ENCODE data around the gene RPH3AL. TPM values are rescaled to one million over a fixed set of nuclear protein-coding genes. Genes with fewer than 3 reads are reported as not detected.

Gene RPH3AL
- total RNA-seq, 2 donors from 2014 or later: 2.6 to 6.8 TPM

DNA sequence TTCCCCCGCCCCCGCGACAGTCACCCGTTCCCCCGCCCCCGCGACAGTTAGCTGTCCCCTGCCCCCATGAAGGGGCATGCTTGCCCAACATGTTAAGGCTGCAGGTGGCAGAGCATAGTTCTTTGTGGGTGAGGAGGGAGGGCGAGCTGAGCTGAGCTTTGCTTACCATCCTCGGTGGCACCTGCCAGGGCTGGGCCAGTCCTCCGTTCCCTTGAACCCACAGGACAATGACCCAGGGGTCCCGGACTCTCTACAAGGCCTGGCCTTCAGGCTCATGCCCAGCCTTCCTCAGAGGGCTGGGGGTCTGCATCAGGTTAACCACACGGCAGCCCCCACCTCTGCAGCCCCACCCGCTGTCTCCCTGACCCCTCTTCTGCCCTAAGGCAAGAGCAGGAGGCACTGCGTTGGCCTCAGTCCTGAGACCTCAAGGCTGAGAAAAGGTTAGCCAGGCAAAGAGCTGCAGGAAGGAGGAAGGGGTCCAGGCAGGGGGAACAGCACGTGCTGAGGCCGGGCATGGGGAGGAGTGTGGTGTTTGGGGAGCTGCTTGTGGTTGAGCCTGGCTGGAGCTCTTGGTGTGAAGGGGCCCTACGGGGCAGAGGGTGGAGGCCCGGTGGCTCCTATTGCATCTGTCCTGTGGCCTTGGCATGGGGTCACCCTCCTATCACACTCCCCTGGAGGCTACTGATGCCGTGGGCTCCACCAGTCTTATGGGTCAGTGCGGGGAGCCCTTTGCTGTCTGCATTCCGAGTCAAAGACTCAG lies 159.8 kb downstream of the RPH3AL start:
- ATAC-seq: no peak
- peaks cover 0 to 6% of the 10 kb centered on the region in 2 donors for H3K27me3 Mint-ChIP-seq
- peaks cover 0 to 7% of the 10 kb centered on the region in 2 donors for H3K4me1 Mint-ChIP-seq (ENCODE audit: low read depth in 2 of 2)
- no peak overlapping the region for H3K4me3 Mint-ChIP-seq
- no peaks in the 10 kb centered on the region for H3K9me3 Mint-ChIP-seq
- no peak for DNase-seq (ENCODE audit: low spot score)
- H3K27ac Mint-ChIP-seq: no peak overlapping the region
- H3K36me3 Mint-ChIP-seq: no peaks in the 10 kb centered on the region

DNA sequence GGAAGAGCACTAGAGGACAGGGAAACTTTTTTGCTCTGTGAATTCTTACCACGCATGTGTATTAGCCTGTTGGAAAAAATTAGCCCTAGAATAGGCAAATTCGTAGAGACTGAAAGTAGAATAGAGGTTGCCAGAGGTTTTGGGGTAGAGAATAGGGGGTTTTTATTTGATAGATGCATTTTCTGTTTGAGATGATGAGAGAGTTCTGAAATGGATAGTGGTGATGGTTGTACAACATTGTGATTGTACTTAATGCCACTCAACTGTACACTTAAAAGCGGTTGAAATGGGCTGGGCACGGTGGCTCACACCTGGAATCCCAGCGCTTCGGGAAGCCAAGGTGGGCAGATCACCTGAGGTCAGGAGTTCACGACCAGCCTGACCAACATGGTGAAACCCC lies 163.2 kb downstream of the RPH3AL start:
- H3K27me3 Mint-ChIP-seq: peaks cover 0 to 14% of the 10 kb centered on the region in 2 donors
- H3K9me3 Mint-ChIP-seq: no peaks in the 10 kb centered on the region
- DNase-seq (ENCODE audit: low spot score) (peak; percentile 40), ATAC-seq (no peak)
- peak overlapping the region in 1 of 2 donors; percentile 38 for H3K27ac Mint-ChIP-seq
- no peak overlapping the region for H3K4me3 Mint-ChIP-seq
- no peaks in the 10 kb centered on the region for H3K36me3 Mint-ChIP-seq
- peaks cover 0 to 13% of the 10 kb centered on the region in 2 donors for H3K4me1 Mint-ChIP-seq (ENCODE audit: low read depth in 2 of 2)

DNA sequence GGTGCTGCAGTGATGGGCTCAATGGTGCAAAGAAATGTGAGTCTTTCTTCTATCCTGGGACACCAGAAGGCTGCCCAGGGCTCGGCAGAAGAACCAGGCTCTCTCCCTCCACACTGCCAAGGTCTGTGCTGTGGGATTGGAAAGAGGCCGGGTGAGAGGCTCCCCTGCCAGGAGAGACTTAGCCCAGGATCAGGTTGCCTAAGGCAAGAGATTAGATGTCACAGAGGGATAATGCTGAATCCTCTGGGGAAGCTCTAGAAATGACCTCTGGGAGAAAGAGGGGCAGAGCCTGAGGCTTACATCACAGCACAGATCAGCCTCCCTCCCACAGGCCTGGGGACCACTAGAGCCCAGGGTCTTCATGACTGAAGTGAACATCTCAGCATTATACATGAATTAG lies 165.5 kb downstream of the RPH3AL start:
- Mint-ChIP-seq H3K9me3 (no peaks in the 10 kb centered on the region), H3K36me3 (no peaks in the 10 kb centered on the region), H3K27me3 (peaks cover 16 to 33% of the 10 kb centered on the region in 2 donors), H3K27ac (no peak overlapping the region), H3K4me1 (ENCODE audit: low read depth in 2 of 2) (peaks cover 0 to 15% of the 10 kb centered on the region in 2 donors), H3K4me3 (no peak overlapping the region)
- DNase-seq (ENCODE audit: low spot score) (peak; percentile 44), ATAC-seq (no peak)

DNA sequence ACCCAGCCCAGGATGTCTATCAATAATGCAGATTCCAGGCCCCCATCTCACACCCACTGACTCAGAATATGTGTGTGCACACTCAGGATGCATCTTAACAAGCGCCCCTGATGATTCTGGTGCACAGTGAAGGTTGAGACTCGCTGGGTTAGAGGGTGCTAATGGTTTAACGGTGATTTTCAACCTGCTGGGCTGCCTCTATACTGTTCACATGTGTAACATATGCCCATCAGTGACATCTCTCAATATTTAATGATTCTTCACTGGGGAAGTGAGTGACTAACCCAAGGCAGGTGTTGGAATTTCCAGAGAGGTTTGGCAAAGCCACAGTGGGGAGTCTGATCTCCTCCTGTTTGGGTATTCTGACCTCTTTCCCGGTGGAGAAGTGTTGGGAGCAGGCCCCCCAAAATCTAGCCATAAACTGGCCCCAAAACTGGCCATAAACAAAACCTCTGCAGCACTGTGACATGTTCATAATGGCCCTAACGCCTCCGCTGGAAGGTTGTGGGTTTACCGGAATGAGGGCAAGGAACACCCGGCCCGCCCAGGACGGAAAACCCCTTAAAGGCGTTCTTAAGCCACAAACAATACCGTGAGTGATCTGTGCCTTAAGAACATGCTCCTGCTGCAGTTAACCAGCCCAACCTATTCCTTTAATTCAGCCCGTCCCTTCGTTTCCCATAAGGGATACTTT lies 167.0 kb downstream of the RPH3AL start:
- DNase-seq (ENCODE audit: low spot score): peak; percentile 80
- Mint-ChIP-seq H3K27ac (peak overlapping the region; percentile 14 to 63), H3K4me1 (ENCODE audit: low read depth in 2 of 2) (peaks cover 0 to 18% of the 10 kb centered on the region in 2 donors), H3K36me3 (no peaks in the 10 kb centered on the region), H3K27me3 (peaks cover 19 to 36% of the 10 kb centered on the region in 2 donors), H3K4me3 (no peak overlapping the region), H3K9me3 (no peaks in the 10 kb centered on the region)
- ATAC-seq: peak in 1 of 2 donors; percentile 49

DNA sequence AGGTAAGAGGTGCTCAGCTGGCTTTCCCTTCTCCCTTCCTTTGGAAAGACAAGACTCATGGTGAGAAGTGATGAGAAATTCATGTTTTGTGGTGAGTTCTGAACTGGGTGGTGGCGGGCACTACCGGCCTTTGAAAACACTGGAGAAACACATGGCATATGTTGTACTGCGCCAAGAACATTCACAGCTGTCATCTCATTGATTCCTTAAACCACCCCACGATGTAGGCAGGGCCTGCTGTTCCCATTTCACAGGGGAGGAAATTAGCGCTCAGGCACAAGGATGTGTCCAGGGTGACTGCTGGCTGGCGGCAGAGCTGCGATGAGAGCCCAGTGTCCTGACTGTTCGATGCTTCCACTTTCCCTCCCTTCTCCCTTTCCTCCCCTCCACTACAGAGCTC lies 169.6 kb downstream of the RPH3AL start:
- ATAC-seq (no peak), DNase-seq (ENCODE audit: low spot score) (no peak)
- Mint-ChIP-seq H3K27ac (no peak overlapping the region), H3K4me1 (ENCODE audit: low read depth in 2 of 2) (peaks cover 0 to 11% of the 10 kb centered on the region in 2 donors), H3K36me3 (no peaks in the 10 kb centered on the region), H3K4me3 (no peak overlapping the region), H3K27me3 (peaks cover 19 to 30% of the 10 kb centered on the region in 2 donors), H3K9me3 (no peaks in the 10 kb centered on the region)

DNA sequence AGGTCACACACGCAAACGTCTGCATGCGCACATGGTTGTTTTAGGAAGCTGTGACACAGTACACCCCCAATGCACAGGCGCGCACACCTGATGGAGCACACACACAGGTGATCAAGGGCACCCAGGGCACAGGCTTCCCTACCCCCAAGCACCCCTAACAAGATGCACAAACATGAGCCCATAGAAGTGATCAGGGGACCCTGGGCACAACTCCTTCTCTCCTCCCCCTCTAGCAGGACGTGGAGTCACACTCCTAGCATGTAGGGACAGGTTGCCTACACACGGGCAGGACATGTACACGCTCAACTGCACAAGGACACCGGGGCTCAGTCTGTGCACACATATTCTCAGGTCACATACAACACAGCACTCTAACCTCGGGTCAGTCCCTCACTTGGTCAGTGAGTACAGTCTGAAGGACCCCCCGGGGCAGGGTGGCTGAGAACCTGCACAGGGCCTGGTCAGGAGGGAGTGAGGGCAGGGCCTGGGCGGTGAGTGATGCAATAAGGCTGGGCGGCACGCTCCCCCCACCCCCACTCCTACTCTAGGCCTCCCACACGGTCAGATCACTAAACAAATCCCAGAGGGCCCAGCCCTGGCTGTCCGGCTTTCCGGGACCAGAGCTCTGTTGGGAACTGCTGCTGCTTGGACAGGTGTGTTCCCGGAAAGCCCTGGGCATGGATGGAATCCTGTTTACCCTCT lies 170.4 kb downstream of the RPH3AL start:
- no peak for DNase-seq (ENCODE audit: low spot score)
- peaks cover 22 to 30% of the 10 kb centered on the region in 2 donors for H3K27me3 Mint-ChIP-seq
- peaks cover 0 to 11% of the 10 kb centered on the region in 2 donors for H3K4me1 Mint-ChIP-seq (ENCODE audit: low read depth in 2 of 2)
- H3K36me3 Mint-ChIP-seq: no peaks in the 10 kb centered on the region
- no peak overlapping the region for H3K27ac Mint-ChIP-seq
- no peaks in the 10 kb centered on the region for H3K9me3 Mint-ChIP-seq
- peak in 1 of 2 donors; percentile 12 for ATAC-seq
- H3K4me3 Mint-ChIP-seq: peak overlapping the region; percentile 26

DNA sequence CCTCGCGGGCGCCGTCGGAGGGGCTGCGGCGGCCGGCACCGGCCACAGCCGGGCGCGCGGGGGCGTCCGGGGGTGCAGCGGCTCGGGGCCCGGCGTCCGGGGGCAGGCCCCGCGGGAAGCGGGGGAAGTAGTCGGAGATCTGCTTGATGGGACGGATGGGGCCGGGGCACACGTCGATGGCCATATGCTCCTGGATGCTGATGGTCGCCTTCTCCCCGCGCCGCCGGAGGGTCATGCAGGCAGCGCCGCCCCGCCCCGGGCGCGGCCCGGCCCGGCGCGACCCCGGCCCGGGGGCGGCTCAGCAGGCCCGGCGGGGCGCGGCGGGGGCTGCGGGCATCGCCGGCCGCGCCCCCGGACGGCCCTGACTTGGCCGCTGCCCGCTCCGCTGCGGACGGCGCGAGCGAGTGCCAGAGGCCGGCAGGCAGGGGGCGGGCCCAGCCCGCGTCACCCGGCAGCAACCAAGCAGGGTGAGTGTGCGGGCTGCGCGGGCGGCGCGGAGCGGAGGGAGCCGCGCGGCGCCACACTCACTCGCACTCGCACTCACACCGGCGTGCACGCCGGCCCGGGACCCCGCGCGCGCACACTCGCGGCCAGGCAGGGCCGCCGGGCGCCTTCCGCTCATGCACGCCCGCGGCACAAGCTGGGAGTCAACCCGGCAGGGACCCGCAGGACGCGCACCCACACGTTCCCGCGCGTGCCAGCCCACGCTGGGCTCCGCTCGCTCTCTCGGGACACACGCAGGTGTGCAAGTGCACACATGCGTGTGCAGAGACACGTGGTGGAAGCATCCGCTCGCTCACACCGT lies 171.2 kb downstream of the RPH3AL start, which contains the start of gene DOC2B:
Gene DOC2B, minus strand, starts transcription at position 406 of the 805 bp plus-strand sequence. Its CDS starts 171 bp downstream, at position 235.
- Mint-ChIP-seq H3K27ac (no peak within 1 kb of the TSS), H3K4me1 (ENCODE audit: low read depth in 2 of 2) (peaks cover 0 to 11% of the 10 kb centered on the region in 2 donors), H3K4me3 (peak within 1 kb of the TSS; percentile 26), H3K27me3 (peaks cover 22 to 30% of the 10 kb centered on the region in 2 donors), H3K9me3 (no peaks in the 10 kb centered on the region), H3K36me3 (no peaks in the 10 kb centered on the region)
- DNase-seq (ENCODE audit: low spot score): no peak
- ATAC-seq: peak; percentile 43 to 82

DNA sequence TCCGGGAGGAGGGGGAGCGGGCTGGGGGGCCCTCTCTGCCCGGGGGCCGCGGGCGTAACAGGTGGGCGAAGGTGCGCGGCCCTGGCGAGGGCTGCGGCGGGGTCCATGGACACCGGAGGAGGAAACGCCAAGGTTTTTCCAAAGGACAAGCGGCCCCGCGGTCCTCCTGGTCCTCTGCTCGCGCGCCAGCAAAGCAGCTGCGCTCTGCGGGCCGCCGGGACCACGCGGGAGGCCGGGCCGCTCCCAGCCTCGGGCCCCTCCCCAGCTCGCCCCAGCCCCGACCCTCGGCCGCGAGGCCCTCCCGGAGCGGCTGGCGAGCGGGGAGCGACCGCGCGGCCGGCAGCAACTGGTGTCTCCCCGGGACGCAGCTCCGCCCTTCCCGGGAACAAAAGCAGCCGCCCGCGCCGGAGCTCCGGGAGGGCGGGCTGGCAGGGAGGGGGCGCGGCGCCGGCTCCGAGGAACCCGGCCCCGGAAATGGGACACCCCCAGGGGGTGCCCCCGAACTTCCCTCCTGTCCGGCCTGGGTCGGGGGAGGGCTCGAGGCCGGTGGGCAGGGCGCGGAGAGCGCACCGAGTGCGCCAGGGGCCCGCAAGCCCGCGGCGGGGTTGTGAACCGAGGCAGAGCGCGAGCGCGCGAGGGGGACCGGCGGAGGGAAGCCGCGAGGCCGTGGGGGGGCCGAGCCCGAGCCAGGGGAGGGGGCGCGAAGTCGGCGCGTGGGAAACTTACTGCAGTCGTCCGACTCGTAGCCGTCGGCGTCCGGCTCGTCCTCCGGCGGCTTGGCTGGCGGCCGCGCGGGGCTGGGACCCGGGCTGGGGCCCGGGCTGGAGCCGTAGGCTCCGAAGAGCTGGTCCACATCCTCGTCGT lies 172.0 kb downstream of the RPH3AL start:
- Mint-ChIP-seq H3K9me3 (no peaks in the 10 kb centered on the region), H3K4me3 (no peak overlapping the region), H3K36me3 (no peaks in the 10 kb centered on the region), H3K27ac (no peak overlapping the region), H3K4me1 (ENCODE audit: low read depth in 2 of 2) (peaks cover 0 to 9% of the 10 kb centered on the region in 2 donors), H3K27me3 (peaks cover 22 to 30% of the 10 kb centered on the region in 2 donors)
- peak in 1 of 2 donors; percentile 65 for ATAC-seq
- DNase-seq (ENCODE audit: low spot score): no peak

DNA sequence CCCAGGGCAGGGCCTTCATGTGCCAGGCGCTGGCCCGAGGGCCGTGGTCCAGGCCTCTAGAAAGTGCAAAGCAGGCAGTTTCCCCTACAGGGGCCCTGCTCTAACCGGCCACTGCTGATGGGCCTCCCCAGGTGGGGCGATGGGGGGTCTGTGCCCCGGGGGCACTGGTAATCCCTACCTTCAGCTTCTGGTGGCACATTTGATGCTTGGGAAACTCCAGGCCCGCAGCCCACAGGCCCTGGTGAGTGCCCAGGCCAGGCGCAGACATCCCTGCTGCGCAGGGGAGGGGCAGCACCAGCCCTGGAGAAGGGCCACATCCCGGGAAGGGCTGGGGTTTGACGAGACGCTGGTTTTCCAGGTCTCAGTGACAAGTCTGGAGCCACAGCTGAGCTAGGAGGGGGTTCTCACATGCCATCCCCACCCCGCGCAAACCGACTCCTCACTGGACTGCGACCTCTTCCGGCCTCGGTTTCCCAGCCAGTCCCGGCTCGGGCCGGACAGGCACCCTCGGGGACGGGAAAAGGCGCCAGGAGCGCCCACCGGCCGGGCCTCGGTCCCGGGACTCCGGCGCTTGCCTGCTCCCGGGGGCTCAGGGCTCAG lies 172.7 kb downstream of the RPH3AL start:
- DNase-seq (ENCODE audit: low spot score) (peak; percentile 55), ATAC-seq (no peak)
- Mint-ChIP-seq H3K9me3 (no peaks in the 10 kb centered on the region), H3K27me3 (peaks cover 22 to 26% of the 10 kb centered on the region in 2 donors), H3K4me3 (no peak overlapping the region), H3K4me1 (ENCODE audit: low read depth in 2 of 2) (peaks cover 0 to 5% of the 10 kb centered on the region in 2 donors), H3K36me3 (no peaks in the 10 kb centered on the region), H3K27ac (no peak overlapping the region)

DNA sequence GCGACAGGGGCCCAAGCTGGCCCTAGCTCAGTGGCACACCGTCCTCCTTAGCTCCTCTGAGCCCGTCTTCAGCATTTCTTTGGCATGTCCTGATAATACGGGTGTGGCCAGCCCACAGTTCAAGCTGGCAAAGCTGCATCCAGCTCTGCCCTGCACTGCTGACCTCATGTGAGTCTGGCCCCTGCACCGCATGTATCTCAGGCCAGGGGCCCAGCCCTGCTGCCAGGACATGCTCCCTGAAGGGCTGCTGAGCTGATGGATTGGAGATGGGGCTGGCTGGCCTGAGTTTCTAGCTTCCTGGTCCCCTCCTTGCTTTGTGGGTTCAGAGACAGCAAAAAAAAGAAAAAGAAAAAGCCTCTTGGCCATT lies 173.6 kb downstream of the RPH3AL start:
- Mint-ChIP-seq H3K27me3 (peaks cover 21 to 22% of the 10 kb centered on the region in 2 donors), H3K36me3 (no peaks in the 10 kb centered on the region), H3K27ac (no peak overlapping the region), H3K4me1 (ENCODE audit: low read depth in 2 of 2) (peaks cover 0 to 5% of the 10 kb centered on the region in 2 donors), H3K4me3 (no peak overlapping the region), H3K9me3 (no peaks in the 10 kb centered on the region)
- DNase-seq (ENCODE audit: low spot score) (peak; percentile 23), ATAC-seq (no peak)

DNA sequence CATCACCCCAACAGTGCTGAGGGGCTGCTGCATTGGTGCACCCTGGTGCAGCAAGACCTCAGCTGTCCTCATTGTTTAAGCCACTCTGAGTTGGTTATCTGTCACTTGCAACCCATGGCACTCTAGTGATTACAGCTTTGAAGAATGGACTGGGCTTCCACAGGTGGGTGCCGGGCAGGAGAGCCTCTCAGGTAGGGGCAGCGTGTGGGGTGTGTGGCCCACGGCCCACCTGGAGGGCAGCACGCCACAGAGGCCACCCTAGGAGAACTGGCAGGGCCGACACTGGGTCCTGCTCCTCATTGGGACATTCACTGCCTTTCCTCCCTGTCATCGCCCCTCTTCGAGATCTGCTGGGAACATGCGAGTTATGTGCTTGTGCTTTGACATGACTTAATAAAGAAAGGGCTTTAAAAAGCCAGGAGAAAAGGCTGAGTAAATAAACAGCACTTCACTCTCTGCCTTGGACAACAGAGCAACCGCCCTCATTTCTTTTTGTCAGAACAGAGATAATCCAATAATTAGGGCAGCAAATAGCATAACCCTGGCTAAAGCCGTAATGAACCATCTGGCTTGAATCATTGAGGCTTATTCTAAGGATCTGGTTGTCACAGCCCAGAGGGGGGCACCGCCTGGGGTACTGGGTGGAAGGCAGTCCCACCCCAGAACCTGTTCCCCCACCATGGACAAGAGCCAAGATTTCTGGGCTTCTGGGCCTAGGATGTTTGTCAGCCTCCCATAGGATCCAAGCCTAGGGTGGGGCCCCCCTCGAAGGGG lies 174.1 kb downstream of the RPH3AL start:
- H3K27ac Mint-ChIP-seq: no peak overlapping the region
- peaks cover 16% of the 10 kb centered on the region in 2 donors for H3K27me3 Mint-ChIP-seq
- no peak overlapping the region for H3K4me3 Mint-ChIP-seq
- ATAC-seq (no peak), DNase-seq (ENCODE audit: low spot score) (peak; percentile 34)
- no peaks in the 10 kb centered on the region for H3K9me3 Mint-ChIP-seq
- H3K4me1 Mint-ChIP-seq (ENCODE audit: low read depth in 2 of 2): peaks cover 0 to 5% of the 10 kb centered on the region in 2 donors
- H3K36me3 Mint-ChIP-seq: no peaks in the 10 kb centered on the region

Data from natural killer cell treated with Interleukin-12 subunit alpha and Interleukin-12 subunit beta and Interleukin-15 and Interleukin-18, amount 100 ng/mL, for 72 hours (primary cell).